Measurements from ENCODE around the gene ADD1.

Gene ADD1

DNA sequence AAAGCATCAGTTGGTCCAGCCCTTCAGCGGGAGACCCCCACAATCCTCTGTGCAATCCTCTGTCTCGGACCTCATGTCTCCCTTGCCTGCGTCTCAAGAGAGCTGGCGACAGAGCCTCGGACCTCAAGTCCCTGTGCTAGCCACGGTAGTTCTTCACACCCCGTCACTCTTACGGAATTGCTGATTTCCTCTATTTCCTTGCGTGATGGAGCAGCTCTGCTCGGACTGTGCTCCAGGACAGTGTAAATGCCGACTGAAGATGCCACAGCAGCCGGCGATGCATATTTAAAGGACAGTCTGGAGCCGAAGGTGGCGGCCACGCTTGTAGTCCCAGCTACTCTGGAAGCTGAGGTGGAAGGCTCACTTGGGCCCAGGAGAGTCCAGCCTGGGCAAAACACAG, 121.6 kb downstream of the ADD1 start:
- Histone ChIP-seq H3K36me3 (no peaks in the 10 kb centered on the region), H3K4me1 (peaks cover 3 to 26% (median 18%) of the 10 kb centered on the region in 4 donors), H3K27ac (no peak overlapping the region), H3K4me3 (no peak overlapping the region), H3K9me3 (no peaks in the 10 kb centered on the region), H3K27me3 (no peaks in the 10 kb centered on the region)
- intact Hi-C loops (cut with DNase I; ENCODE audit: low total_unique reads) = no loop called here
- no peak for DNase-seq
- TF ChIP-seq, protein P1, sequence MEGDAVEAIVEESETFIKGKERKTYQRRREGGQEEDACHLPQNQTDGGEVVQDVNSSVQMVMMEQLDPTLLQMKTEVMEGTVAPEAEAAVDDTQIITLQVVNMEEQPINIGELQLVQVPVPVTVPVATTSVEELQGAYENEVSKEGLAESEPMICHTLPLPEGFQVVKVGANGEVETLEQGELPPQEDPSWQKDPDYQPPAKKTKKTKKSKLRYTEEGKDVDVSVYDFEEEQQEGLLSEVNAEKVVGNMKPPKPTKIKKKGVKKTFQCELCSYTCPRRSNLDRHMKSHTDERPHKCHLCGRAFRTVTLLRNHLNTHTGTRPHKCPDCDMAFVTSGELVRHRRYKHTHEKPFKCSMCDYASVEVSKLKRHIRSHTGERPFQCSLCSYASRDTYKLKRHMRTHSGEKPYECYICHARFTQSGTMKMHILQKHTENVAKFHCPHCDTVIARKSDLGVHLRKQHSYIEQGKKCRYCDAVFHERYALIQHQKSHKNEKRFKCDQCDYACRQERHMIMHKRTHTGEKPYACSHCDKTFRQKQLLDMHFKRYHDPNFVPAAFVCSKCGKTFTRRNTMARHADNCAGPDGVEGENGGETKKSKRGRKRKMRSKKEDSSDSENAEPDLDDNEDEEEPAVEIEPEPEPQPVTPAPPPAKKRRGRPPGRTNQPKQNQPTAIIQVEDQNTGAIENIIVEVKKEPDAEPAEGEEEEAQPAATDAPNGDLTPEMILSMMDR (IDR thresholded peaks at IDR 0.05) = no peak

DNA sequence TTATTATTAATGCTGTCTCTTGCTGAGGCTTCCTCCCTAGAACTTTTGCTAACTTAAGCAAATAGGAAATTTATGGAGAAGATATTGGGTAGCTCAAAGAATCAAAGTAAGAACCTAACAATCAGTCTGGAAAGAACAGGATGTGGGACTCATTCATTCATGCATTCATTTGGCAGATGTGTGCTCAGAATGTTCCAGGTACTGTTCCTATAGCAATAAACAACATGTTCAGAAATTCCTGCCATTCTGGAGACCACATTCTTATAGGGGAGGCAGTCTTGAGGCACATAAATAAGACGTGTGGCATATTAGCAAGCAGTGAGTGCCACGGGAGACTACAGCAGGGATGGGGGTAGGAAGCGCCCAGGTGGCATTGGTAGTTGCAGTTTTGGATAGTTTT, 124.7 kb downstream of the ADD1 start:
- no peak for DNase-seq
- Histone ChIP-seq H3K27me3 (no peaks in the 10 kb centered on the region), H3K27ac (no peak overlapping the region), H3K4me1 (peaks cover 0 to 10% (median 4%) of the 10 kb centered on the region in 4 donors), H3K9me3 (no peaks in the 10 kb centered on the region), H3K36me3 (no peaks in the 10 kb centered on the region), H3K4me3 (no peak overlapping the region)
- TF ChIP-seq, protein P1 (IDR thresholded peaks at IDR 0.05) = no peak
- intact Hi-C loops (cut with DNase I; ENCODE audit: low total_unique reads) = no loop called here

DNA sequence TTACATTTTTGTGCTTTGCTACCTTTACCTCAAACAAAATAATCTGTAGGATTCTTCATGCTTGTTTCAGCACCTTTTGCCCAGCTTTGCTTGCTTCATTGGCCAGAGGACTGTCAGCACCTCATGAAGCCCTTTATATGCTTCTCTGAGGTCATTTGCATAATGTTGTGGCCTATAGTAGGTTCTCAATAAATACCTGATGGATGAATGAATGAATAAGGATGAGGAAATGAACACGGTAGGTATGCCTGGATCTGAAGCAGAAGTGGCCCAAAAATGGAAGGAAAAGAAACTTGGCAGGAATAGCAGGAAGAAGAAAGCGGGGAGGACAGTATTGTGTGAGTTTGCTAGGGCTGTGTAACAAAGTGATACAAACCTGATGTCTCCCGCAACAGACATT, 127.6 kb downstream of the ADD1 start:
- DNase-seq = no peak
- no peaks in the 10 kb centered on the region for H3K27me3 ChIP-seq
- H3K36me3 ChIP-seq = no peaks in the 10 kb centered on the region
- TF ChIP-seq, protein P1 (IDR thresholded peaks at IDR 0.05) = no peak
- H3K27ac ChIP-seq = no peak overlapping the region
- intact Hi-C loops (cut with DNase I; ENCODE audit: low total_unique reads) = no loop called here
- no peaks in the 10 kb centered on the region for H3K9me3 ChIP-seq
- H3K4me1 ChIP-seq = no peaks in the 10 kb centered on the region
- H3K4me3 ChIP-seq = no peak overlapping the region

DNA sequence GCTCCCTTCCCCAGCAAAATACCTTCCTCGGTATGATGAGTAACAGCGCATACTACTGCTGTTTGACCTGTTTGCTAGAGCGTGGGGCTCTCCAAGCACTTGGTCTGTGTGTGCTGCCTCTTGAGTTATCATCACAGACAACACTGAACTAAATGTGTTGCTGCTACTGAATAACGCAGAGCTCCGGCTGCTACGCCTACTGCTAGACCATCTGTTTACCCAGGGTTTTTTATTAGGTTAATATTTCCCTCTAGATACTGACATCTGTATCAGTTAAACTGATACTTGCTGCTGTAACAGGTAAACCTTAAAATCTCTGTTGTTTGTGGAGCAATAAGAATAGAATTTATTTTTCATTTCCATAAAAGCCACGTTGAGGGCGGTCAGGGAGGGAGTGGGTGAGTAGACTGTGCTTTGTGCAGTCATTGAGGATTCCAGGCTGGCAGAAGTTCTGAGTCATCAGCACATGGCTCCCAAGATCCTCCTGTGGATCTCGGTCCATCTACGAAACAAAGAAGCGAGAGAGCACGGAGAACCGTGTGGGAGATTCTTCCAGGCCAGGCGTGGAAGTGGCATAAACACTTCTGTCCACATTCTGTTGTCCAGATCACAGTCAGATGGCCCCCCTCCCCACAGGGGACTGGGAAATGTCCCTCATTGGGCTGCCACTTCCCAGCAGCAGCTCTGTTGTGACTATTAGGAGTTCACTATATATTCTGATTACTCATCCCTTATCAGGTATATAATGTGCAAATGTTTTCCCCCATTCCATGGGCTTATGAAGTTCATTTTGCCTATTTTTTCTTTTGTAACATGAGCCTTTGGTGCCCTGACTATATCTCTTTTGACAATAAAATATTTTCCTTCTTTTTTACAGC, 133.8 kb downstream of the ADD1 start:
- intact Hi-C loops (cut with DNase I; ENCODE audit: low total_unique reads) = no loop called here
- Histone ChIP-seq H3K27me3 (no peaks in the 10 kb centered on the region), H3K36me3 (no peaks in the 10 kb centered on the region), H3K4me3 (no peak overlapping the region), H3K4me1 (no peaks in the 10 kb centered on the region), H3K9me3 (peaks cover 0 to 14% (median 0%) of the 10 kb centered on the region in 3 donors), H3K27ac (no peak overlapping the region)
- TF ChIP-seq, protein P1 (IDR thresholded peaks at IDR 0.05) = no peak
- no peak for DNase-seq
